ENCODE measurements around the gene ZDHHC7. TPM values are rescaled to one million over a fixed set of nuclear protein-coding genes. Genes with fewer than 3 reads are reported as not detected.
"Not testable (repeated sequence)": the region's sequence is repeated elsewhere in the genome, so short reads cannot be mapped to it uniquely, and the experiment has no call there.

Gene ZDHHC7
- total RNA-seq, 2 experiments from 2014 or later: 31.2 to 33.0 TPM

DNA sequence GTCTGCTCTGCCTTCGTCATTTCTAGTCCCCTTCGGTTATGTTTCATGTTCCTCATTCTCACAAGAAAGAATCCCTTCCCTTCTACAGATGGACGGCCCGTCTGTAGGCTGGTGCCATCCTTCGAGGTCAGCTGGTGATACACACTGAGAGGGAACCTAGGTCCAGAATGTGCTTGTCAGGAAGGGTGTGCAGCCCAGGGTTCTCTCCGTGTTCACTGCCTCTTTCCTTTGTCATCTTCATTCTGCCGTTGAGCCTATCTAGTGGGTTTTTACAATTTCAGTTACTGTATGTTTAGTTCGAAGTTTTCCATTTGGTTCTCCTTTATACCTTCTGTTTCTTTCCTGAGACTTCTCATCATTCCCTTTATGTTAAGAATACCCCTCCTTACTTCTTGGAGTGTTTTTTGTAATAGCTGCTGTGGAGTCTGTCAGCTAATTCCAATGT is 35.2 kb upstream of the ZDHHC7 start:
- CTCF ChIA-PET: interaction anchor here (1.1 kb wide), 1 partner anchor 40 kb away, joined by 3 read pairs; no protein-coding TSS in a partner anchor
- POLR2A ChIA-PET: no interaction called here

DNA sequence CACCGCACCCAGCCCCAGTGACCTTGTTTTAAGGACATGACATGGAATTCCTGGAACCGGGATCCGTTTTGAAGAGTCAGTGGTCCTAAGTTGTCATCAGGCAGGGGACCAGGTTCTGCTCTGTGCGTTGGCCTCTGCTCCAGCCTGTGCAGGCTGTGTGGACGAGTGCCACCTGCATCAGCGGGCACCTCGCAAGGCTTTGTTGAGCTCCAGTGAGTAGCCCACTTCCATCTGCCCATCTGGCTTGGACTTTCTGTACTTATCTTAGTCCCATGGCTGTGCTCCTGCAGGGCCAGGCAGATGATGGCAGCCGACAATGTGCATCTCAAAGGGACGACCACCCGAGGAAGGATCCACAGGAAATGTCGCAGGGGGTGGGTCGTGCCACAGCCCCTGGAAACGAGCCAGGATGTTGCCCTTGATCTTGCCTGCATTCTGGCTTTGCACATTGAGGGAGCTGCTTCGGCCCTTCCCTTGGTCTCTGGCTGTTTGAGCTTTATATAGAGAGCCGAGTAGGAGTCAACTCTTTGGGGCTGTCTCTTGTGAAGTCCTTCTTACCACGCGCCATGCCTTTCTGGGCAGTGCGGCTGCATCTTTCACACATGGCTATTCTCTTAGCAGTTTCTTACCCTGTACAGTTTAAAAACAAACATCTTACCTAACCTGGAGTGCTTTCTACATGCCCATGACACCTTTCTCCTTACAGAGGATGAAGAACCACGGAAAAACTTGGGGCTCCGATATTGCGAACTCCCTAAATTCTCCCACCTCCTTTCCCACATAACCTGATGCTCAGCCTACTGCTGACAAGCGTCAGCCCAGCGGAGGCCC is 34.5 kb upstream of the ZDHHC7 start:
- CTCF ChIA-PET: interaction anchor here (1.1 kb wide), 1 partner anchor 41 kb away, joined by 3 read pairs; no protein-coding TSS in a partner anchor

DNA sequence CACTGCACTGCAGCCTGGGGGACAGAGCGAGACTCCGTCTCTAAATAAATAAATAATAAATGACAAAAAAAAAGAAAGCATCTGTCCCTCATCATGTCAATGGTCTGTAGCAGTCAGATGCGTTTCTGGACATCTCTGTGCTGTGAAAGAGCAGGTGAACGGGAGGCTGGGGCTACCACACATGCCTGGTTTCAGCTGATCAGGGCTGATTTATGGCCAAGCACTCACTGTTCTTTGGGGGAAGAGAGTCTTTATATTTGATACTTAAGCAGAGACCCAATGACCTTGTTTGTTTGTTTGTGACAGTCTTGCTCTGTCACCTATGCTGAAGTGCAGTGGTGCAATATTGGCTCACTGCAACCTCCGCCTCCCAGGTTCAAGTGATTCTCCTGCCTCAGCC is 33.7 kb upstream of the ZDHHC7 start:
- CTCF ChIA-PET: no interaction called here

More for the DNA sequence above, 34.5 kb upstream of the ZDHHC7 start:
- POLR2A ChIA-PET: no interaction called here

DNA sequence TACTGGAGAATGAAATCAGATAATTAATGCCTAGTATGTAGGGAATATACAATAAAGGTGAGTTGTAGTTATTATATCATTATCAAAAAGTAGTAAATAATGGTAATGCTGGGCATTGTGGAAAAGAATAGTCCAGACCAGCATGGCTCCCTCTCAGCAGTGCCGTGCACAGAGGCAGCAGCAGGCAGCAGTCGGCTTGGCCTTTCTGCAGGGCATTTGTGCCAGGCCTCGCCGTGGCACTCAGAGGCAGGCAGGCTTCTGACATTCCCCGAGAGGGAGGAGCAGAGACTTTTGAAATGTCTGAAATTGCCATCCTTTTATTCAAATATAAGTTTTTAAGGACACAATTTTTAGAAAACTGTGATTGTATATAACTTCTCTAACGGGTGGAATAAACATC is 31.3 kb upstream of the ZDHHC7 start:
- CTCF ChIA-PET: interaction anchor here (1.4 kb wide), 1 partner anchor 44 kb away, joined by 3 read pairs; no protein-coding TSS in a partner anchor
- POLR2A ChIA-PET: no interaction called here

More for the DNA sequence above, 33.7 kb upstream of the ZDHHC7 start:
- POLR2A ChIA-PET: no interaction called here

DNA sequence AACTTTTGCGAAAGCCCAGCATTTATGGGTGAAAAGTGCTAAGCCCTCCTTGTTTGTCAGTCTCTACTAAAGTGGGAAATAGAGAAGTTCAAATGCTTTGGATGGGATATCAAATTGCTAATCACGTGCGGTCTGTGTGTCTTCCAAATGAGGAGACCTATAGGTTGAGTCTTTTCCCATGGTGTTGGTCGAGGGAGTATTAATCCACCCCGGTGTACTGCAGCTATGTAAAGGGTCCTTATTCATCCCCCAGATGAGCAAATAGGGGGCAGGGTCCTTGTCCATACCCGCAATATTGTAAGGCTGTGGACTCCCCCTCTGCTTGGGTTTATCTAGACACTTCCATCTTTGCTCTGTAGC is 30.8 kb upstream of the ZDHHC7 start:
- POLR2A ChIA-PET: no interaction called here
- CTCF ChIA-PET: no interaction called here

DNA sequence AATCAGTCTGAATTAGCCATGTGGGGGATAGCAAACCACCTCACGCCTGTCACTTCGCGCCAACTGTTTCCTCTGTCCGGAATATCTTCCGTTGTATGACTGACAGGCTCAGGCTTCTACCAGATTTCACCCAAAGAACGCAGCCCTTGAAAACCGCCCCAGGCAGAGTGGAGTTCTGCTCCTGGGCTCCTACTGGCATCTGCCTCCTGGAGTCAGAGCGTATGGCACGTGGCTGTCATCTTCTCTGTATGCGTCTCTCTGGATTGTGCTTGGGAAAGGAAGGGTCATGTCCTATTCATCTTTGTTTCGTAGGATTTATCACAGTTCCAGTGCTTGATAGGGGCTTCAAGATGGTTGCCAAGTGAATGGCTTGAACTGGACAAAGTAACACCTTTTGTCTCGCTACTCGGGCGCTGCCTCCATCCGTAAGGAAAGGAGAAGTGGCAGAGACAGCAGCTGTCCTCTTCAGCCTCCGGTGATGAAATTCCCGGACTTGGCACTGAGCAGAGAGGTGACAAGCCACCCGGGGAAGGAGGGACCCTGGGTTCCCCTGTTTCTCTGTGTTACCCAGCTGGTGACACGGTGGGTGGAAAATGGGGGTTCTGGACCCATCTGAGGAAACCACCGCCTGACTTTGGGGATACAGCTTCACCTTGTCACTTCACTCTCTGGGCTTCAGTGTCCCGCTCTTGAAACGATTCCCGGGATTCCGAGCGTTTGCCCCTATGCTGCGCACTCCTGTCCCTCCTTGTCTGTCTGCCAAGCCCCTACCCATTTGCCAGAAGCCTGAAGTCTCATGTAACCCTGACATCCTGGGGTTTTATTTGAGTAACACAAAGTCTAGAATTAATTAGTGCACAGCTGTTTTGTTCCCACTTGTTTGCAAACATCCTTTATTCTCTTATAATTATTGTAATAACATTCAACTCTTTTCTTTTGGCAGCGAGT is 30.2 kb upstream of the ZDHHC7 start:
- POLR2A ChIA-PET: no interaction called here
- CTCF ChIA-PET: interaction anchor here (0.6 kb wide), 1 partner anchor 294 kb away, joined by 4 read pairs; no protein-coding TSS in a partner anchor

DNA sequence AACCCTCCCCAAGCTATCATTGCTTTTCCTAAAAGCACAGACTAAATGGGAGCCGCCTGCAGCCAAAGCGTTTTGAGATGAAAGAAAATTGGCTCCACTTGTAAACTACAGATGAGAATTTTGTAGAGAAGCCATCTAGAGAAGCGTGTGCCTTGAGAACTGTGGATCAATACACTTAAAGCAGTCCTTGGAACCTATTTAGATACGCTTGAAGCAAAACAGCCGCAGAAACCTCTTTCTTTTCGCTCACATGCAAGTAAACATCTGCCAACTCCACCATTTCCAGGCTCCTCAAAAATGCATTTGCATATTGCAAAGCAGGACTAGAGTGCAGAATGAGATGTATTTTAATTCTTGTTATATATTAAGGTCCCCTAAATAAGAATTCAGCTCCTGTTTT is 29.4 kb upstream of the ZDHHC7 start:
- POLR2A ChIA-PET: no interaction called here
- CTCF ChIA-PET: interaction anchor here (0.6 kb wide), 1 partner anchor 293 kb away, joined by 4 read pairs; no protein-coding TSS in a partner anchor

DNA sequence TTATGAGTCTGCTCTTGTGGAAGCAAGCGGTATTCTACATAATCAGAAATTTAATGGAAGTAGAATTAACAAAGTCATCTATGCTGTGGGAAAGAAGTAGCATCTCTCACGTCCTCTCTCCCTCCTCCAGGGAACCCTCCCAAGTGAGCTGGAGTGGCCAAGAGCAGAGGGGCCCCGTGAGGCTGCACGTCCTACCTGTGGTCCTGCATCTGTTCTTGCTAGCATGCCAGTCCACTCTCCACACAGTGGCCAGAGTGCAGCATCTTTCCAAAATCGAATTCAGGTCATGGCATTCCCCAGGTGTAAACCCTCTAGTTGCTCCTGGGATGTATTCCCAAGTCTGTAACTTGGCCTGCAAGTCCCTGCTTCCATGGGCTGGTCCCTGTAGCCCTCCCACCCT is 26.4 kb upstream of the ZDHHC7 start:
- CTCF ChIA-PET: no interaction called here
- POLR2A ChIA-PET: no interaction called here

DNA sequence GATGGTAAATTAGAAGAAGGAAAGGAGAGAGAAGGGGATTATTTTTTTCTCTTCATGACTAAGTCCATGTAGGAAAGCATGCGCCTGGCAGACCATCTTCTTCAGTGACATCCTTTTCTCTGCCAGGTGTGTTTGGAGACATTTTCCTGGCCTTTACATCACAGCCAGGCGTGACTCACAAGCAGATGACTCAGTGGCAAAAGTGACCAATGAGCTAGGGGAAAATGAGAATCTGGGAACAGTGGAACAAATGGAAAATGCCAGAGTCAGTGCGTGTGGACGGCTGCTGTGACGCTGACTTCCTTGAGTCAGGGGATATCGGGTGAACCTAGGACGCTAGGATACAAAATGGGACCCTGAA is 25.7 kb upstream of the ZDHHC7 start:
- ChIA-PET POLR2A (no interaction called here), CTCF (no interaction called here)

DNA sequence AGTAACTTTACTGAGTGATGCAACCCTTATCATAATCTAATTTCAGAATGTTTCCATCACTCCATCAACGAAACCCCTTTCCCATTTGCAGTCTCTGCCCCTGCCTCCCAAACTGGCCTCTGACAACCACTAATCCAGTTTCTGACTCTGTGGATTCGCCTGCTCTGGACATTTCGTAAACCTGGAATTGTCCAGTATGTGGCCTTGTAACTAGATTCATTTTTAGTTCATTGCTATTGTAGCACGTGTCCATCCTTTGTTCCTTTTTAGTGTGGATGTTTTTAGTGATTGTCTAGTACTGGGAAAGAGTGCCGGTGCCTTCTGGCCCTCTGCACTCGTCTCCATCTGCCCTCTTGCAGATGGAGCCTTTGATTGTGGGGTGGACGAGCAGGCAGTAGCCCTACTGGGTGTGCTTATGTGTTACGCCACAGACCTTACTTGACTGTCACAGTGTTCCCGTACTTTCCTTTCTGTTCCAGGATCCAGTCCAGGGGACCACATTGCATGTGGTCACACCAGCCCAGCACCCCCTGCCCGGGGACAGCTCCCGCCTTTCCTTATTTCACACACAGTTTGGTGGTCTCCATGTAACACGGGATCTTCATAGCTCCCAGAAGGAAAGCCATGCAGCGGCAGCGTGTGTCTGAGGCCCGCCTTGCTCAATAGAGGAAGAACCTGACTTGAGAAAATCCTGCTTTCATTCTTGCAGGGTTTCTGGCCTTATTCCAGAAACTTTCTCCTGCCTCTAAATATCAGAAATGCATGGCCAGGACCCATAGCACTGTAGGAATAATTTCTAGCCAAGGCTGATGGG is 25.1 kb upstream of the ZDHHC7 start:
- POLR2A ChIA-PET: no interaction called here
- CTCF ChIA-PET: no interaction called here

DNA sequence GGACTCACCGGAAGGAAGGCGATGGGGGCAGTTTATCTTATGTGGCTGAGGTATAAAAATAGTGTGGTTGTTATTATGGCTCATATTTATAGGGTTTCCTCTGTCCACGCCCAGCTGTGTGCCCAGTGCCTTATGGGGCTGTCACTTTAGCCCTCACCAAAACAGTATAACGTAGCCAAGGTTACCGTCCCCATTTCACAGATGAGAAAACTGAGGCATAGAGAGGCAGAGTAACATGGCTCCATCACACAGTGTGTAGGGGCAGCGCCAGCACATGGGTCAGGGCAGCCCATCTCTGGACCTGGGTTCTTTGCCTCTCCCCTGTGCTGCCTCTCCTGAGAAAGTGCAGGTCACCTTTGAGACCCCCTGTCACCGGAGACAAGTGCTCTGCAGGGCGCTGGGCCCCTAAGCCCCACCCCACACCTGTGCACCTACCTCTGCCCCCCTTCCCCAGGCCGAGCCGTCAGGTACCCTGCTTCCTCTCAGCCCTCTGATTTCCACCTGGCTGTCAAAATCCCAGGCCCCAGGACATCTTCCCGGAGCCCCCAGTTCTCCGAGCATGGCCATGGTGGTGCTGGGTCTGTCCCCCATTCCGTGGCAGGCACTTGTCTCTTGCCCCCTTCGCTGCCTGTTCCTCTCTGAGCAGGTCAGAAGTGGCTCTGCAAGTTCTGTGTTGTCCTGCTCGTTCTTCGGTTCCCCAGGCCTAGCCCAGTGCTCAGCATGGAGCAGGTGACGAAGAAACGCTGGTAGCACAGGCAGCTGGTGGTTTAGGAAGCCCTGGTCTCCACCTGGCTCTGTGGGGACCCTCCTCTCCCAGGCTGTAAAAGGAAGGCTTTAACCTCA is 23.5 kb upstream of the ZDHHC7 start:
- ChIA-PET POLR2A (no interaction called here), CTCF (no interaction called here)

DNA sequence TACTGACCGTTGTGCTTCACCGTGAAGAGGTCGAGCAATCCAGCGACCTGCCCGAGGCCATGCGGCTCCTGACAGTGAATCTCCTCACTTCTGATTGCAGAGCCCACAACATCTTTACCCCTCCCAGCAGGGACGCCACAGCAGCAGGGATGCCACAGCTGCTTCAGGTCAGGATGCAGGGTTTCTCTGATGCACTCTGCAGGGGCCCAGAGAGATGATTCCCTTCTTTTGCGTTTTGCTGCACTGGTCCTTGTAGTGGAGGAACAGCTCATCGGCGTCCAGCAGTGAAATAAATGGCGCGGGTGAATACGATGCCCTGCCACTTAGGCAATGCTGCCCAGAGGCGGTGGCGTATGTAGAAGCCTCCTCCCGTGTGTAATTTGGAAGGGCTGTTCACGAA is 21.8 kb upstream of the ZDHHC7 start:
- CTCF ChIA-PET: interaction anchor here (1.1 kb wide), 1 partner anchor 82 kb away, joined by 3 read pairs; no protein-coding TSS in a partner anchor
- POLR2A ChIA-PET: no interaction called here

DNA sequence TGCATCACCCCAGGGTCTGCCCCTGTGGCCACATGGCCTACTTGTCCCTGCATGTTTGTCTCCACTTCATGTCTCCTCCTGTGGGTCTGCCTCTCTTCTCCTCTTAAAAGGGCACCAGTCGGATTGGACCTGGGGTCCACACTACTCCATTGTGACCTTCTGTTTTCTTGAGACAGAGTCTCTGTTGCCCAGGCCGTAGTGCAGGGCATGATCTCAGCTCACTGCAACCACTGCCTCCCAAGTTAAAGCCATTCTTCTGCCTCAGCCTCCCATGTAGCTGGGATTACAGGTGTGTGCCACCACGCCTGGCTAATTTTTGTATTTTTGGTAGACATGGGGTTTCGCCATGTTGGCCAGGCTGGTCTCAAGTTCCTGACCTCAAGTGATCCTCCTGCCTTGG is 20.9 kb upstream of the ZDHHC7 start:
- POLR2A ChIA-PET, CTCF ChIA-PET: not testable (repeated sequence)

DNA sequence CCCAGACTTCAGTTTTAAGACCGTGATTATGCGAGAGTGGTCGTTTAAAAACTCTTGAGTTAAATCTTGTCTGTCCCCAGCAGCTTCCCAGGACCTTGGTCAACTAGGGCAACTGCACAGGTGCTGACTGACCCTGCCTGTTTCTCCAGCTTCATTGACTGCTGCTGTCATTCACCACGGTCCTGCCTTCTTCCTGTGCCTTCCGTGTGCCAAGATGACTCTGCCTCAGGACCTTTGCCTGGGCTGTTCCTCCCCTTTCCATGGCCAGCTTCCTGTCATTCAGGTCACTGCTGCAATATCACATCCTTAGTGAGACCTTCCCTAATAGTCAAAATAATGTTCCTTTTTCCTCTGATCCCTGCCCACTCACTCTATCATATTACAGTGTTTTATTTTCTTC is 20.1 kb upstream of the ZDHHC7 start:
- POLR2A ChIA-PET: no interaction called here

DNA sequence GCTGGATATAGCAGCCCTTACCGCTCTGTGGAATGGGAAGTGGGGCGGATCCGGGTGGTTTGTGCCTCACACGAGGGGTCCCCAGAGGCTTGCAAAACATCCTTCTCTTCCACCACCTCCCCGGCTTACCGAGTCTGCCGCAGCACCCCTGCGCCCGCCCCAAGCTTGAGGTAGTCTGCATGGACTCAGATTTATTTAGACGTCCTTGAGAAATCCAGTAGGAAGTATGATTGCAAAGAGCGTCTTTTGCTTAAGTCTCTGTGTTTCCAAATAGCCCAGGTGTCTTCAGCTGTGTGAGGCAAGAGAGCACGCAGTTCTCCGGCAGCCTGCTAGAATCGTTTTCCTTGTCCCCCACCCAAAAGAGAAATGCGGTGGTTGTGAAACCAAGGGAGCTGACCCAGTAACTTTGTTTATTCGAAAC is 18.7 kb upstream of the ZDHHC7 start:
- CTCF ChIA-PET: interaction anchor here (0.6 to 1.5 kb wide), 4 partner anchors 13 to 57 kb away, joined by 3 to 4 read pairs (median 4); partner anchors contain the start of gene ZDHHC7
- POLR2A ChIA-PET: no interaction called here

More for the DNA sequence above, 20.1 kb upstream of the ZDHHC7 start:
- CTCF ChIA-PET: no interaction called here

DNA sequence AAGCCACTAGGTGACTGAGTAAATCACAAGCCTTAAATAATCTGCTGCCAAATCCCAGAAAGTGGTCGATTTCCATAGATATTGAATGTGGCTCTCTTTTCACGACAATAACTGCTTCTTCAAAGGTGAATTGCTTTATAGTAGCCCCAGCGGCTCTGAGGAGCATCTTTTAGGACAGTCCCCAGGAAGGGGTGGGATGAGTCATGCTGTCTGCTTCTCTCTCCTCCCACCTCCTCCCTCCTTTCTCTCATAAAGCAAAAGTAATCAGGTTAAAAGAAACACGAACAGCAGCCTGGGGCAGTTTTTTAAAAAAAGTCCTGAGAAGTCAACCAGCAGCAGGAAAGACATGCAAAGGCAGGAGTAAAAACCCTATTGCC is 18.1 kb upstream of the ZDHHC7 start:
- POLR2A ChIA-PET: no interaction called here

DNA sequence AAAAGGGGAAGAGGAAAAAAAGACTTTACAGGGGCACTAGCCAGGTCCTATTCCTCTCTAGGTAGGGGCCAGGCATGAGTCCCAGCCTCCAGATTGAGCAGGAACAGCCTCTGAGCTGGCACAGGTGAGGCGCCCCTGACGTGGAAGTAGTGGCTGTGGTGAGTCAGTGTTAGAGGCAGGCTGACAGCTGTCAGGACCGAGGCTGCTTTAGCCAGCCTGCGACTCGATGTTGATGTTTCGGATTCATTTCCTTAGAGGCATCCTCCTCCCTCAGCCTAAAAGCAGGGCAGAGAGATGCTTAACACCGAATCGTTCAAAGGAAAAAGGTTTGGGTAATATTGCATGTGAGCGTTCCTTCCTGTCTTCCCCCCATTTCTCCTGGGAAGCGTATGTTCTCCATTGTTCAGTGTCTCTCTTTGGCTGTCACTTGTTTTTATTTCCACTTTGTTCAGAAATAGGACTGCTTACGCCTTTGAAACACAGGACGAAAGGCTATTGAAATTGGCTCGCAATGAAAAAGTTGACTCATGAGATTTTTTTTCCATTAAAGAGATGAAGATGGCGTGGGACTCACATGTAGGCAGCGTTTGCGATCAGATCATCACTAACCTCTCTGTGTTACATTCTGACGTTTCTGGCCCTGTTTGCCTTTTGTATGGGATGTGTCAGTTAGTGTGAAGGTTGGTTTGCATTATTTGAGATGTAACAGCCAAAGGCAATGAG is 17.5 kb upstream of the ZDHHC7 start:
- ChIA-PET CTCF (interaction anchor here (0.9 to 2.2 kb wide), 6 partner anchors 12 to 86 kb away, joined by 3 to 8 read pairs (median 4); no protein-coding TSS in a partner anchor), POLR2A (interaction anchor here (1.2 to 2.9 kb wide), 3 partner anchors 17 to 58 kb away, joined by 5 to 14 read pairs (median 8); partner anchors contain the start of gene ZDHHC7)

More for the DNA sequence above, 18.1 kb upstream of the ZDHHC7 start:
- CTCF ChIA-PET: interaction anchor here (0.6 to 1.5 kb wide), 3 partner anchors 12 to 57 kb away, joined by 3 to 4 read pairs (median 4); no protein-coding TSS in a partner anchor

Measured in activated CD8-positive, alpha-beta memory T cell treated with anti-CD3 and anti-CD28 coated beads for 36 hours (primary cell).